ENCODE results near the gene PCIF1. TPM values are rescaled to one million over a fixed set of nuclear protein-coding genes. Genes with fewer than 3 reads are reported as not detected.

PCIF1 gene
- total RNA-seq, 1 donor from 2014 or later, result 37.8 TPM

- H3K4me3 Mint-ChIP-seq (ENCODE audit: low read depth), result no peak overlapping the region
These were observed 9.9 kb downstream of the PCIF1 start for GRCh38 chr20:45944151-45944964.

GRCh38 chr20:45944965-45945677 lies 10.6 kb downstream of the PCIF1 start:
- no peak for DNase-seq (ENCODE audit: low spot score, unreplicated experiment)
- TF ChIP-seq CTCF (IDR thresholded peaks at IDR 0.05; ENCODE audit: unreplicated experiment), result no peak
- H3K27me3 Mint-ChIP-seq, result no peaks in the 10 kb centered on the region
- H3K36me3 Mint-ChIP-seq (ENCODE audit: insufficient read depth), result peaks cover 9% of the 10 kb centered on the region
- H3K4me3 Mint-ChIP-seq (ENCODE audit: low read depth), result no peak overlapping the region
- no peaks in the 10 kb centered on the region for H3K9me3 Mint-ChIP-seq (ENCODE audit: low read depth)
- no peak overlapping the region for H3K27ac Mint-ChIP-seq
- no peaks in the 10 kb centered on the region for H3K4me1 Mint-ChIP-seq (ENCODE audit: low read depth)

More at GRCh38 chr20:45944151-45944964, 9.9 kb downstream of the PCIF1 start:
- TF ChIP-seq CTCF (IDR thresholded peaks at IDR 0.05; ENCODE audit: unreplicated experiment), result no peak
- no peak for DNase-seq (ENCODE audit: low spot score, unreplicated experiment)
- Mint-ChIP-seq H3K27me3 (no peaks in the 10 kb centered on the region), H3K4me1 (ENCODE audit: low read depth) (no peaks in the 10 kb centered on the region), H3K9me3 (ENCODE audit: low read depth) (no peaks in the 10 kb centered on the region), H3K36me3 (ENCODE audit: insufficient read depth) (peaks cover 14% of the 10 kb centered on the region), H3K27ac (no peak overlapping the region)

- Mint-ChIP-seq H3K4me3 (ENCODE audit: low read depth) (no peak overlapping the region), H3K9me3 (ENCODE audit: low read depth) (no peaks in the 10 kb centered on the region), H3K4me1 (ENCODE audit: low read depth) (no peaks in the 10 kb centered on the region), H3K27me3 (no peaks in the 10 kb centered on the region), H3K36me3 (ENCODE audit: insufficient read depth) (peaks cover 9% of the 10 kb centered on the region), H3K27ac (no peak overlapping the region)
- no peak for DNase-seq (ENCODE audit: low spot score, unreplicated experiment)
- TF ChIP-seq CTCF (IDR thresholded peaks at IDR 0.05; ENCODE audit: unreplicated experiment), result no peak
These were observed 11.2 kb downstream of the PCIF1 start for GRCh38 chr20:45945678-45946148.

GRCh38 chr20:45946149-45946970 lies 11.9 kb downstream of the PCIF1 start:
- Mint-ChIP-seq H3K4me1 (ENCODE audit: low read depth) (no peaks in the 10 kb centered on the region), H3K4me3 (ENCODE audit: low read depth) (no peak overlapping the region), H3K27me3 (no peaks in the 10 kb centered on the region), H3K27ac (no peak overlapping the region), H3K9me3 (ENCODE audit: low read depth) (no peaks in the 10 kb centered on the region), H3K36me3 (ENCODE audit: insufficient read depth) (peaks cover 9% of the 10 kb centered on the region)
- DNase-seq (ENCODE audit: low spot score, unreplicated experiment), result no peak
- no peak for TF ChIP-seq CTCF (IDR thresholded peaks at IDR 0.05; ENCODE audit: unreplicated experiment)
